ENCODE data around the gene NFE2L1. TPM values are rescaled to one million over a fixed set of nuclear protein-coding genes. Genes with fewer than 3 reads are reported as not detected.

The NFE2L1 gene
- total and polyA plus RNA-seq, 8 donors, result 92.1 to 173 (median 115) TPM

GRCh38 chr17:48055531-48056245 is 7.5 kb downstream of the NFE2L1 start:
- no peaks in the 10 kb centered on the region for H3K9me3 ChIP-seq
- no peak overlapping the region for H3K4me3 ChIP-seq
- peaks cover 0 to 91% of the 10 kb centered on the region in 2 donors for H3K36me3 ChIP-seq
- ATAC-seq (no peak), DNase-seq (no peak)
- TF ChIP-seq CTCF (IDR thresholded peaks at IDR 0.05), result no peak
- intact Hi-C loops (cut with DNase I), result no loop called here
- no peaks in the 10 kb centered on the region for H3K27me3 ChIP-seq
- H3K27ac ChIP-seq, result peak overlapping the region in 1 of 2 donors; percentile 13
- H3K4me1 ChIP-seq, result peaks cover 31 to 66% of the 10 kb centered on the region in 2 donors

GRCh38 chr17:48056246-48056745 is 8.1 kb downstream of the NFE2L1 start:
- no peak for TF ChIP-seq CTCF (IDR thresholded peaks at IDR 0.05)
- Histone ChIP-seq H3K27ac (peak overlapping the region in 1 of 2 donors; percentile 13), H3K9me3 (no peaks in the 10 kb centered on the region), H3K4me3 (no peak overlapping the region), H3K4me1 (peaks cover 26 to 60% of the 10 kb centered on the region in 2 donors), H3K27me3 (no peaks in the 10 kb centered on the region), H3K36me3 (peaks cover 0 to 90% of the 10 kb centered on the region in 2 donors)
- DNase-seq, result no peak
- intact Hi-C loops (cut with DNase I), result no loop called here
- ATAC-seq, result no peak

GRCh38 chr17:48056879-48057278 is 8.7 kb downstream of the NFE2L1 start:
- no peak for TF ChIP-seq CTCF (IDR thresholded peaks at IDR 0.05)
- Histone ChIP-seq H3K27ac (no peak overlapping the region), H3K36me3 (peaks cover 0 to 90% of the 10 kb centered on the region in 2 donors), H3K4me3 (no peak overlapping the region), H3K9me3 (no peaks in the 10 kb centered on the region), H3K27me3 (no peaks in the 10 kb centered on the region), H3K4me1 (peaks cover 22 to 54% of the 10 kb centered on the region in 2 donors)
- no peak for DNase-seq
- no peak for ATAC-seq
- intact Hi-C loops (cut with DNase I), result no loop called here

GRCh38 chr17:48057626-48058025 is 9.5 kb downstream of the NFE2L1 start:
- peaks cover 0 to 90% of the 10 kb centered on the region in 2 donors for H3K36me3 ChIP-seq
- DNase-seq (no peak), ATAC-seq (no peak)
- no peaks in the 10 kb centered on the region for H3K9me3 ChIP-seq
- no peaks in the 10 kb centered on the region for H3K27me3 ChIP-seq
- TF ChIP-seq CTCF (IDR thresholded peaks at IDR 0.05), result no peak
- H3K4me3 ChIP-seq, result no peak overlapping the region
- peaks cover 16 to 46% of the 10 kb centered on the region in 2 donors for H3K4me1 ChIP-seq
- intact Hi-C loops (cut with DNase I), result no loop called here
- no peak overlapping the region for H3K27ac ChIP-seq

- ATAC-seq (no peak), DNase-seq (no peak)
- no peaks in the 10 kb centered on the region for H3K27me3 ChIP-seq
- no peak for TF ChIP-seq CTCF (IDR thresholded peaks at IDR 0.05)
- H3K9me3 ChIP-seq, result no peaks in the 10 kb centered on the region
- H3K4me3 ChIP-seq, result no peak overlapping the region
- H3K4me1 ChIP-seq, result peaks cover 6 to 37% of the 10 kb centered on the region in 2 donors
- peaks cover 0 to 91% of the 10 kb centered on the region in 2 donors for H3K36me3 ChIP-seq
- intact Hi-C loops (cut with DNase I), result no loop called here
- no peak overlapping the region for H3K27ac ChIP-seq
These were observed 10.4 kb downstream of the NFE2L1 start for GRCh38 chr17:48058393-48059124.

Measured in left lung (tissue), 10 donors.